T-helper 2 cell treated with Interferon-gamma antibody and Interleukin-4, amounts not matched to agents 5 μg/mL and 100 μg/mL, for 36 hours (primary cell): ENCODE results near the gene OR5AK2.
"Not testable (repeated sequence)": the region's sequence is repeated elsewhere in the genome, so short reads cannot be mapped to it uniquely, and the experiment has no call there.

Experiments
- DNase-seq: peaks from one replicate; pipeline ENCODE4 v3.0.0; 2021; ENCODE audit warnings: low spot score
- H3K27ac Mint-ChIP-seq: one replicate; pipeline ENCODE4 v1.8.0; 2021; ENCODE audit warnings: mild to moderate bottlenecking, mixed read lengths
- H3K27me3 Mint-ChIP-seq: one replicate; pipeline ENCODE4 v1.8.0; 2021; ENCODE audit warnings: low read depth, mixed read lengths
- H3K36me3 Mint-ChIP-seq: one replicate; pipeline ENCODE4 v1.8.0; 2021; ENCODE audit warnings: low read depth, mixed read lengths
- H3K4me1 Mint-ChIP-seq: one replicate; pipeline ENCODE4 v1.8.0; 2021; ENCODE audit warnings: low read depth, mixed read lengths
- H3K4me3 Mint-ChIP-seq: one replicate; pipeline ENCODE4 v1.8.0; 2022; ENCODE audit warnings: mild to moderate bottlenecking, moderate library complexity, mixed read lengths
- H3K9me3 Mint-ChIP-seq: one replicate; pipeline ENCODE4 v1.8.0; 2021; ENCODE audit warnings: mixed read lengths

Gene OR5AK2

GRCh38 chr11:56988614-56989013 lies at the start of gene OR5AK2:
Gene OR5AK2 (plus strand): TSS chr11:56988914. CDS start chr11:56988914, 0 bp downstream.
- H3K9me3 Mint-ChIP-seq, result peaks cover under 1% of the 10 kb centered on the region

DNA sequence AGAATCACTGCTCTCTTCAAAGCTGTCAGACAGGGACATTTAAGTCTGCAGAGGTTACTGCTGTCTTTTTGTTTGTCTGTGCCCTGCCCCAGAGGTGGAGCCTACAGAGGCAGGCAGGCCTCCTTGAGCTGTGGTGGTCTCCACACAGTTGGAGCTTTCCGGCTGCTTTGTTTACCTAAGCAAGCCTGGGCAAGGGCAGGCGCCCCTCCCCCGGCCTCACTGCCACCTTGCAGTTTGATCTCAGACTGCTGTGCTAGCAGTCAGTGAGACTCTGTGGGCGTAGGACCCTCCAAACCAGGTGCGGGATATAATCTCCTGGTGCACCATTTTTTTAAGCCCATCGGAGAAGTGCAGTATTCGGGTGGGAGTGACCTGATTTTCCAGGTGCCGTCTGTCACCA lies 43.2 kb upstream of the OR5AK2 start:
- not testable (repeated sequence) for DNase-seq, H3K27ac Mint-ChIP-seq, H3K4me1 Mint-ChIP-seq, H3K36me3 Mint-ChIP-seq, H3K4me3 Mint-ChIP-seq, H3K27me3 Mint-ChIP-seq
- peaks cover 29% of the 10 kb centered on the region for H3K9me3 Mint-ChIP-seq

More at GRCh38 chr11:56988614-56989013, at the start of gene OR5AK2:
- Mint-ChIP-seq H3K36me3 (no peaks in the 10 kb centered on the region), H3K4me3 (no peak within 1 kb of the TSS), H3K4me1 (no peaks in the 10 kb centered on the region), H3K27me3 (no peaks in the 10 kb centered on the region), H3K27ac (no peak within 1 kb of the TSS)
- no peak for DNase-seq

DNA sequence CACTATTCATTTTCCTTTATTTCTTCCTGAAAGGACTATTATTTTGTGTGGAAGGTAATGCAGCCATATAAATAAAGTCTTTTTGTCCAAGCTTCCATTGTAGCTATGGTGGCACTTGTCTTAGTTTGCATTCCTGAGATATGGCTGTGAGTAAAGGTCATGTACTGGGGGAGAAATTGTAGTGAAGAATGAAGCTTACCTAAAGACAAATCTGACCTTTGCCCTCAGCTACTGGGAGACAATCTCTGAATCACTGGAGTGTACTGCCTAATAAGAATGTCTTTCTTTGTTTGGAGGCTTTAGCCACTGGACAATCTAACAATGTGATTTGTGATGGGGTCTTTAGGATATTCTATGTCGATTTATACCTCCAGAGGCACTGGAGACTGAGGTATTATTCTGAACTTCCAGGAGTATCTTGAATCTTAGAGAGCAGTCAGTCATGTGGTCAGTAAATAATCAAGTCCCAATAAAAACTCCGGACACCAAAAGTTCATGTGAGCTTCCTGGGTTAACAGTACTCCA lies 39.7 kb upstream of the OR5AK2 start:
- no peak for DNase-seq
- Mint-ChIP-seq H3K9me3 (peaks cover 36% of the 10 kb centered on the region), H3K27me3 (no peaks in the 10 kb centered on the region), H3K4me1 (no peaks in the 10 kb centered on the region), H3K27ac (no peak overlapping the region), H3K4me3 (no peak overlapping the region), H3K36me3 (no peaks in the 10 kb centered on the region)

DNA sequence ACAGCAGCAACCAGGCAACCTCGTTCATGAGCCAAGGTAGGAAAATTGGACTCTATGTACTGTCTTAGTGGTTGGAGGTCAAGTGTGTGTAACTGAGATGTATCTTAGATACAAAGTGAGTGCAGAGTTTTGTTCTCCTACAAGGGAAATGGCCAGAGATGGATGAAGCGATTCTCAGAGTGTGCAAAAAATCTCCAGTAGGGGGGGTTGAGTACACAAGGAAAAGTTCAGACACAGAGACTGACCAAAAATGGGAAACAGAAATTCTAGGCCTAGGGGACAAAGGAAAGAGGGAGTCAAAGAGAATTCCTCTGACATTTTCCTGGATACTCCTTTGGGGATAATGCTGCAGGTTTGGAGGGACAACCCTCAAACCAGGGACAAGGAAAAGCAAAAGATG lies 38.2 kb upstream of the OR5AK2 start:
- no peak for DNase-seq
- peaks cover 29% of the 10 kb centered on the region for H3K9me3 Mint-ChIP-seq
- no peaks in the 10 kb centered on the region for H3K4me1 Mint-ChIP-seq

GRCh38 chr11:56953907-56954306 lies 34.8 kb upstream of the OR5AK2 start:
- H3K9me3 Mint-ChIP-seq, result peaks cover 20% of the 10 kb centered on the region
- not testable (repeated sequence) for H3K27me3 Mint-ChIP-seq, DNase-seq, H3K4me1 Mint-ChIP-seq, H3K36me3 Mint-ChIP-seq, H3K27ac Mint-ChIP-seq, H3K4me3 Mint-ChIP-seq

More for the DNA sequence above, 38.2 kb upstream of the OR5AK2 start:
- Mint-ChIP-seq H3K4me3 (no peak overlapping the region), H3K27me3 (no peaks in the 10 kb centered on the region), H3K27ac (no peak overlapping the region), H3K36me3 (no peaks in the 10 kb centered on the region)

- H3K27me3 Mint-ChIP-seq, result no peaks in the 10 kb centered on the region
- no peaks in the 10 kb centered on the region for H3K4me1 Mint-ChIP-seq
- DNase-seq, result no peak
- no peak overlapping the region for H3K4me3 Mint-ChIP-seq
- no peak overlapping the region for H3K27ac Mint-ChIP-seq
- H3K9me3 Mint-ChIP-seq, result peaks cover 8% of the 10 kb centered on the region
- no peaks in the 10 kb centered on the region for H3K36me3 Mint-ChIP-seq
Observed at GRCh38 chr11:56961609-56962008, 27.1 kb upstream of the OR5AK2 start.

DNA sequence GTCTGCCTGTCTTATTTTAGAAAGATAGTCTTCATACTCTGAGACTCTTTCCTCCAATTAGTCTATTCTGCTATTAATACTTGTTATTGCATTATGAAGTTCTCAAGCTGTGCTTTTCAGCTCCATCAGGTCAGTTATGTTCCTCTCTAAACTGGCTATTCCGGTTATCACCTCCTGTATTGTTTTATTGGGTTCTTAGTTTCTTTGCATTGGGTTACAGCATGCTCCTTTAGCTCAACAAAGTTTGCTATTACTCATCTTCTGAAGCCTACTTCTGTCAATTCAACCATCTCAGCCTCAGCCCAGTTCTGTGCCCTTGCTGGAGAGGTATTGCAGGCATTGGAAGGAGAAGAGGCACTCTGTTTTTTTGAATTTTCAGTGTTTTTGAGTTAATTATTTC lies 21.0 kb upstream of the OR5AK2 start:
- Mint-ChIP-seq H3K36me3 (no peaks in the 10 kb centered on the region), H3K9me3 (peaks cover 26% of the 10 kb centered on the region), H3K27me3 (no peaks in the 10 kb centered on the region), H3K27ac (no peak overlapping the region), H3K4me1 (no peaks in the 10 kb centered on the region), H3K4me3 (no peak overlapping the region)
- no peak for DNase-seq

GRCh38 chr11:56968524-56968923 lies 20.2 kb upstream of the OR5AK2 start:
- Mint-ChIP-seq H3K9me3 (peaks cover 26% of the 10 kb centered on the region), H3K27me3 (no peaks in the 10 kb centered on the region), H3K27ac (no peak overlapping the region), H3K36me3 (no peaks in the 10 kb centered on the region), H3K4me3 (no peak overlapping the region), H3K4me1 (no peaks in the 10 kb centered on the region)
- DNase-seq, result no peak

- H3K4me3 Mint-ChIP-seq, result no peak overlapping the region
- H3K27me3 Mint-ChIP-seq, result no peaks in the 10 kb centered on the region
- no peak for DNase-seq
- H3K27ac Mint-ChIP-seq, result no peak overlapping the region
- no peaks in the 10 kb centered on the region for H3K4me1 Mint-ChIP-seq
- H3K9me3 Mint-ChIP-seq, result no peaks in the 10 kb centered on the region
- no peaks in the 10 kb centered on the region for H3K36me3 Mint-ChIP-seq
Observed at GRCh38 chr11:56977314-56977713, 11.4 kb upstream of the OR5AK2 start.

- no peaks in the 10 kb centered on the region for H3K36me3 Mint-ChIP-seq
- H3K4me3 Mint-ChIP-seq, result no peak overlapping the region
- no peak for DNase-seq
- peaks cover 19% of the 10 kb centered on the region for H3K9me3 Mint-ChIP-seq
- H3K27me3 Mint-ChIP-seq, result no peaks in the 10 kb centered on the region
- no peaks in the 10 kb centered on the region for H3K4me1 Mint-ChIP-seq
- no peak overlapping the region for H3K27ac Mint-ChIP-seq
Observed at GRCh38 chr11:56990702-56991101, 2.0 kb downstream of the OR5AK2 start.

DNA sequence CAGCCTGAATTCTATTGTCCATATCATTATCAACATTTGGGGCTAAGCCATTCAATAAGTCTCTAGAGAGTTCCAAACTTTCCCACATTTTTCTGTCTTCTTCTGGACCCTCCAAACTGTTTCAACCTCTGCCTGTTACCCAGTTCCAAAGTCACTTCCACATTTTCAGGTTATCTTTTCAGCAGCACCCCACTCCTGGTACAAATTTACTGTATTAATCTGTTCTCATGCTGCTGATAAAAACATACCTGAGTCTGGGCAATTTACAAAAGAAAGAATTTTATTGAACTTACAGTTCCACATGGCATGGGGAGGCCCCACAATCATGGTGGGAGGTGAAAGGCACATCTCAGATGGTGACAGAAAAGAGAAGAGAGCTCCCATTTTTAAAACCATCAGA lies 5.8 kb downstream of the OR5AK2 start:
- H3K27ac Mint-ChIP-seq, result no peak overlapping the region
- no peaks in the 10 kb centered on the region for H3K36me3 Mint-ChIP-seq
- no peak for DNase-seq
- H3K9me3 Mint-ChIP-seq, result peaks cover 30% of the 10 kb centered on the region
- H3K4me3 Mint-ChIP-seq, result no peak overlapping the region
- no peaks in the 10 kb centered on the region for H3K27me3 Mint-ChIP-seq
- H3K4me1 Mint-ChIP-seq, result no peaks in the 10 kb centered on the region

GRCh38 chr11:57001674-57002401 lies 13.1 kb downstream of the OR5AK2 start:
- Mint-ChIP-seq H3K4me3 (no peak overlapping the region), H3K27me3 (no peaks in the 10 kb centered on the region), H3K4me1 (no peaks in the 10 kb centered on the region), H3K9me3 (peaks cover 21% of the 10 kb centered on the region), H3K36me3 (no peaks in the 10 kb centered on the region), H3K27ac (no peak overlapping the region)
- no peak for DNase-seq

GRCh38 chr11:57008373-57008772 lies 19.7 kb downstream of the OR5AK2 start:
- H3K4me3 Mint-ChIP-seq, result no peak overlapping the region
- no peak for DNase-seq
- H3K27ac Mint-ChIP-seq, result no peak overlapping the region
- H3K9me3 Mint-ChIP-seq, result peaks cover under 1% of the 10 kb centered on the region
- no peaks in the 10 kb centered on the region for H3K36me3 Mint-ChIP-seq
- no peaks in the 10 kb centered on the region for H3K4me1 Mint-ChIP-seq
- no peaks in the 10 kb centered on the region for H3K27me3 Mint-ChIP-seq

DNA sequence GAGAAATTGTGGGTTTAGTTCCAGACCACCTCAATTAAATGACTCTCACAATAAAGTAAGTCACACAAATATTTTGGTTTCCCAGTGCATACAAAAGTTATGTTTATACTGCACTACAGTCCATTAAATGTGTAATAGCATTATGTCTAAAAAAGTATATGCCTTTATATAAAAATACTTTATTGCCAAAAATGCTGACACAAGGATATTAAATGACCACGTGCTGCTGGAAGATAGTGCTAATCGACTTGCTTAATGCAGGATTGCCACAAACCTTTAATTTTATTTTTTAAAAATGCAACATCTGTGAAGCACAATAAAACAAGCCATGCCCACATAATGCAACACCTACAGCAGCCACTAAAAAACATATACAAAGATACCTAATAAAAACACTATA lies 27.0 kb downstream of the OR5AK2 start:
- Mint-ChIP-seq H3K9me3 (no peaks in the 10 kb centered on the region), H3K36me3 (no peaks in the 10 kb centered on the region), H3K4me1 (no peaks in the 10 kb centered on the region), H3K4me3 (no peak overlapping the region), H3K27me3 (no peaks in the 10 kb centered on the region), H3K27ac (no peak overlapping the region)
- no peak for DNase-seq

DNA sequence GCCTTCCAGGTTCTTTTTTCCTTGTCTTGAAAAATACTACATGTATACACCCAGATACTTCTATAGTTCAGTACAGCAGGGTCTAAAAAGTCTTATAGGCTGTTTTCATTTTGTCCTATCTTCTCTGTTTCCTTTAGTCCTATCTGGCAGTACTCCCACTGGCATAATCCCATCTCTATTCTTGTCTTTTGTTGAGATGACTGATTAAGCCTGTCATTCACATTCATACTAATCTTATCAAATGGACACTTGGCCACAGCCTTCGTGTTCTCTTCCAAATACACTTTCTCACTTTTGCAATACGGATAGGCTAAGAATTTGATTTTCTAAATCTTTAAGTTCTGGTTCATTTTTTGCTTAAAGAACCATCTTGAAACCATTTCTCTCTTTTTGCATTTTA lies 42.8 kb downstream of the OR5AK2 start:
- H3K9me3 Mint-ChIP-seq, result no peaks in the 10 kb centered on the region
- H3K4me3 Mint-ChIP-seq, result no peak overlapping the region
- no peaks in the 10 kb centered on the region for H3K4me1 Mint-ChIP-seq
- no peak for DNase-seq
- no peak overlapping the region for H3K27ac Mint-ChIP-seq
- no peaks in the 10 kb centered on the region for H3K36me3 Mint-ChIP-seq
- H3K27me3 Mint-ChIP-seq, result no peaks in the 10 kb centered on the region
